ENCODE data around the gene ATP6V1A.
A peak's percentile ranks its signal among the peaks of the same experiment; 100 is the strongest.

The ATP6V1A gene

DNA sequence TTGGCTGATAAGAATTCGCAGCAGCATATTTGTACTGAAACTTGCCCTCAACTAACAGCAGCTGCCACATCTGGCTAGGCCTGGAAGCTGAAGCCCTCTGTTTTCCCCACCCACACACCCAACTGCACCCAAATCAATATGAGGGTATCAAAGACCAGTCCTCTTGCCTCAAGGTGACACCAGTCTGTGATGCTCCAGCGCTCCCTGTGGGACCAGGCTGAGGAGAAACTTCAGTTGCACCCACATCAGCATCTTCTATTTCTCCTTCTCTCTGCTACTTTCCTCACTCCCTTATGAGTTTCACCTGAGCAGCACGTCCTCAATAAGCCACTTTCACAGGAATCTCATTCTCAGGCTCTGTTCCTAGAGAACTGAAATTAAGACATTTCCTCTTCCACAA lies 73.0 kb downstream of the ATP6V1A start:
- POLR2A ChIA-PET: no interaction called here
- no peak for DNase-seq (ENCODE audit: extremely low spot score)
- CTCF ChIA-PET: no interaction called here
- no peak for TF ChIP-seq CTCF (IDR thresholded peaks at IDR 0.05; ENCODE audit: control extremely low read depth, extremely low read depth, low read depth, missing control alignments)

DNA sequence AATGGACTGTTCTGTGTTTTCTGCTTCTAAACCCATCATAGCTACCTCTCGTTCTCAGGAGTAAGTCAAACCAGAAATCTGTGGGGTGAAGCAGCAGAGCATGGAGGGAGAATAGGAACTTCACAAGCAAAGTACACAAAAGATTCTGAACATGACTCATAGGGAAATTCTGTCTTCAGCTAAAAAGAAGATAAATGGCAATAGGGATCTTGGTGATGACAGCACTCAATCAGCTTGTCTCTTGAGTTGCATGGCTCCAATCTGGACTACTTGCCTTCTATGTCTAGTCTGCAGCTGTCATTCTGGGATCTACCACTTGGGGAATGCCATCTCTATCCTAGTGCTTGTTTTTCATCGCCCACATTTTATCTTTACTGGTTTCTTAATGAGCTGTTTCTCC lies 78.3 kb downstream of the ATP6V1A start:
- no peak for TF ChIP-seq CTCF (IDR thresholded peaks at IDR 0.05; ENCODE audit: control extremely low read depth, extremely low read depth, low read depth, missing control alignments)

GRCh38 chr3:113828600-113828999 lies 81.8 kb downstream of the ATP6V1A start:
- ChIA-PET POLR2A (no interaction called here), CTCF (interaction anchor here (1.3 to 4.6 kb wide), 4 partner anchors 10 to 1956 kb away, joined by 3 to 27 read pairs (median 6); partner anchors contain the start of gene GRAMD1C)
- TF ChIP-seq CTCF (IDR thresholded peaks at IDR 0.05; ENCODE audit: control extremely low read depth, extremely low read depth, low read depth, missing control alignments): no peak
- DNase-seq (ENCODE audit: extremely low spot score): peak; percentile 29

More for the DNA sequence above, 78.3 kb downstream of the ATP6V1A start:
- ChIA-PET POLR2A (no interaction called here), CTCF (interaction anchor here (0.6 to 2.9 kb wide), 19 partner anchors 9 to 182 kb away, joined by 3 to 35 read pairs (median 3); partner anchors contain the start of genes ATP6V1A, GRAMD1C and NAA50)
- peak; percentile 68 for DNase-seq (ENCODE audit: extremely low spot score)

- POLR2A ChIA-PET: no interaction called here
- TF ChIP-seq CTCF (IDR thresholded peaks at IDR 0.05; ENCODE audit: control extremely low read depth, extremely low read depth, low read depth, missing control alignments): no peak
- CTCF ChIA-PET: interaction anchor here (1.1 to 4.6 kb wide), 6 partner anchors 9 to 56 kb away, joined by 3 to 27 read pairs (median 4); partner anchors contain the start of gene GRAMD1C
- DNase-seq (ENCODE audit: extremely low spot score): no peak
These were observed 82.9 kb downstream of the ATP6V1A start for GRCh38 chr3:113829576-113830354.

DNA sequence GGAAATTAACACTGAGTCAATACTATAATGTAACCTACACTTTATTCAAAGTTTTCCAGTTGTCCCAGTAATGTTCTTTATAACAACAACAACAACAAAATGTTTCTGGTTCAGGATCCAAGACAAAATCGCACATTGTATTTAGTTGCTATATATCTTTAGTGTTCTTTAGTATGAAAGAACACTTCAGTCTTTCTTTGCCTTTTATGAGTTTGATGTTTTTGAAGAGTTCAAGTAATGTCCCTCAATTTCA lies 84.2 kb downstream of the ATP6V1A start:
- CTCF ChIA-PET: interaction anchor here (1.2 to 4.6 kb wide), 2 partner anchors 8 to 13 kb away, joined by 5 to 27 read pairs; partner anchors contain the start of gene GRAMD1C

DNA sequence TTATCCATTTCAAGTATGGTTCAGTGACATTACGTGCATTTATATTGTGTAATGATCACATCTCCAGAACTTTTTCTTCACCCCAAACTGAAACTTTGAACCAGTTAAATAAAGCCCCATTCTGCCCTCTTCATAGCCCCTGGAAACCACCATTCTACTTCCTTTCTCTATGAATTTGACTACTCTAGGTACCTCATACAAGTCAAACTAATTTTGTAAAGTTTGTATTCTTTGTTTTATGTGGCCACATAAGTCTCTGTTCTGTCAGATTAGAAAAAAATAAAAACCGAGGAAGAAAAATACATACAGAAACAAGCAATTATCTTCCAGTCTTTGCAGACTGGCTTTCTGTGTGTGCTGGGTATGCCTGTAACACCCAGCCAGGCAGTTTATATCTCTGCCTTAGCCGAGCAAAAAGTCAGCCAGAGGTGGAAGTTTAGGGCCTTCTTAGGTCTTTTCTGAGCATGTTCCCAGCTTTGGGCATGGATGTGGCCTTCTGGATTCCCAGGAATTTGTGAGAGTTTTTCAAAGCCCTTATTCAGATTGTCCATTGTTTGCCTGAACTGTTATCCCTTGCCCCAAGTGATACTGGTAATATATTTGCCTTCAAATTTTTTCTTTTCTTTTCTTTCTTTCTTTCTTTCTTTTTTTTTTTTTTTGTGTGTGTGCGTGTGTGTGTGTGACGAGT lies 85.8 kb downstream of the ATP6V1A start:
- DNase-seq (ENCODE audit: extremely low spot score): no peak
- no peak for TF ChIP-seq CTCF (IDR thresholded peaks at IDR 0.05; ENCODE audit: control extremely low read depth, extremely low read depth, low read depth, missing control alignments)
- CTCF ChIA-PET: no interaction called here
- POLR2A ChIA-PET: no interaction called here

More for the DNA sequence above, 84.2 kb downstream of the ATP6V1A start:
- POLR2A ChIA-PET: no interaction called here
- DNase-seq (ENCODE audit: extremely low spot score): no peak
- no peak for TF ChIP-seq CTCF (IDR thresholded peaks at IDR 0.05; ENCODE audit: control extremely low read depth, extremely low read depth, low read depth, missing control alignments)
